ENCODE results near the gene SENP1. TPM values are rescaled to one million over a fixed set of nuclear protein-coding genes. Genes with fewer than 3 reads are reported as not detected.

Gene SENP1
- total RNA-seq, 1 donor from 2014 or later: 31.2 TPM

DNA sequence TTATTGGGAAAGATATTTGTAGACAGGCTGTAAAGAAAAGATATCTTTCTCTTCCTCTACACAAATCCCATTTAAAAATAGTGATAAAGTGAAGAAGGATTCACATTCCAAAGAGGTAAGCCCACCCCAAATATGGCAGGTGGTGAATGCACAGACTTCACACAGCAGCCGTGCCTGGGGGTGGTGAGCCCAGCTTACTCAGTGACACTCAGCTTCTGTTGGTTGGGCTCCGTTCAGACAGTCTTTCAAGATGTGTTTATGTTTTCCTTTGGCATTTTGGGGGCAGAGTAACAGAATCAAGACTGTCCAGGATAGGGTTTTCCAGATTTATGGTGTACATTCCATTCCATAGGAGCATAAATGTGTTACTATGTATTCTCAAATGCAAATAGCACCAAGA, 97.5 kb downstream of the SENP1 start:
- DNase-seq (ENCODE audit: low spot score): no peak
- no peaks in the 10 kb centered on the region for H3K36me3 Mint-ChIP-seq (ENCODE audit: low read depth, unreplicated experiment)
- H3K9me3 Mint-ChIP-seq (ENCODE audit: unreplicated experiment): no peaks in the 10 kb centered on the region
- TF ChIP-seq, protein P1, sequence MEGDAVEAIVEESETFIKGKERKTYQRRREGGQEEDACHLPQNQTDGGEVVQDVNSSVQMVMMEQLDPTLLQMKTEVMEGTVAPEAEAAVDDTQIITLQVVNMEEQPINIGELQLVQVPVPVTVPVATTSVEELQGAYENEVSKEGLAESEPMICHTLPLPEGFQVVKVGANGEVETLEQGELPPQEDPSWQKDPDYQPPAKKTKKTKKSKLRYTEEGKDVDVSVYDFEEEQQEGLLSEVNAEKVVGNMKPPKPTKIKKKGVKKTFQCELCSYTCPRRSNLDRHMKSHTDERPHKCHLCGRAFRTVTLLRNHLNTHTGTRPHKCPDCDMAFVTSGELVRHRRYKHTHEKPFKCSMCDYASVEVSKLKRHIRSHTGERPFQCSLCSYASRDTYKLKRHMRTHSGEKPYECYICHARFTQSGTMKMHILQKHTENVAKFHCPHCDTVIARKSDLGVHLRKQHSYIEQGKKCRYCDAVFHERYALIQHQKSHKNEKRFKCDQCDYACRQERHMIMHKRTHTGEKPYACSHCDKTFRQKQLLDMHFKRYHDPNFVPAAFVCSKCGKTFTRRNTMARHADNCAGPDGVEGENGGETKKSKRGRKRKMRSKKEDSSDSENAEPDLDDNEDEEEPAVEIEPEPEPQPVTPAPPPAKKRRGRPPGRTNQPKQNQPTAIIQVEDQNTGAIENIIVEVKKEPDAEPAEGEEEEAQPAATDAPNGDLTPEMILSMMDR (IDR thresholded peaks at IDR 0.05; ENCODE audit: unreplicated experiment): no peak
- peaks cover 7% of the 10 kb centered on the region for H3K4me1 Mint-ChIP-seq (ENCODE audit: unreplicated experiment)
- H3K27me3 Mint-ChIP-seq (ENCODE audit: unreplicated experiment): peaks cover 33% of the 10 kb centered on the region
- H3K27ac Mint-ChIP-seq (ENCODE audit: unreplicated experiment): no peak overlapping the region
- H3K4me3 Mint-ChIP-seq (ENCODE audit: unreplicated experiment): no peak overlapping the region

GRCh38 chr12:48007206-48007605, 98.7 kb downstream of the SENP1 start:
- no peak for DNase-seq (ENCODE audit: low spot score)
- Mint-ChIP-seq H3K4me3 (ENCODE audit: unreplicated experiment) (no peak overlapping the region), H3K27me3 (ENCODE audit: unreplicated experiment) (peaks cover 39% of the 10 kb centered on the region), H3K27ac (ENCODE audit: unreplicated experiment) (no peak overlapping the region), H3K4me1 (ENCODE audit: unreplicated experiment) (peaks cover 15% of the 10 kb centered on the region), H3K36me3 (ENCODE audit: low read depth, unreplicated experiment) (no peaks in the 10 kb centered on the region), H3K9me3 (ENCODE audit: unreplicated experiment) (no peaks in the 10 kb centered on the region)
- TF ChIP-seq, protein P1 (IDR thresholded peaks at IDR 0.05; ENCODE audit: unreplicated experiment): no peak

GRCh38 chr12:48005750-48006021, 100.2 kb downstream of the SENP1 start:
- Mint-ChIP-seq H3K36me3 (ENCODE audit: low read depth, unreplicated experiment) (no peaks in the 10 kb centered on the region), H3K4me1 (ENCODE audit: unreplicated experiment) (peaks cover 23% of the 10 kb centered on the region), H3K4me3 (ENCODE audit: unreplicated experiment) (peak overlapping the region; percentile 74), H3K27ac (ENCODE audit: unreplicated experiment) (no peak overlapping the region), H3K9me3 (ENCODE audit: unreplicated experiment) (no peaks in the 10 kb centered on the region), H3K27me3 (ENCODE audit: unreplicated experiment) (peaks cover 44% of the 10 kb centered on the region)
- TF ChIP-seq, protein P1 (IDR thresholded peaks at IDR 0.05; ENCODE audit: unreplicated experiment): no peak
- no peak for DNase-seq (ENCODE audit: low spot score)

DNA sequence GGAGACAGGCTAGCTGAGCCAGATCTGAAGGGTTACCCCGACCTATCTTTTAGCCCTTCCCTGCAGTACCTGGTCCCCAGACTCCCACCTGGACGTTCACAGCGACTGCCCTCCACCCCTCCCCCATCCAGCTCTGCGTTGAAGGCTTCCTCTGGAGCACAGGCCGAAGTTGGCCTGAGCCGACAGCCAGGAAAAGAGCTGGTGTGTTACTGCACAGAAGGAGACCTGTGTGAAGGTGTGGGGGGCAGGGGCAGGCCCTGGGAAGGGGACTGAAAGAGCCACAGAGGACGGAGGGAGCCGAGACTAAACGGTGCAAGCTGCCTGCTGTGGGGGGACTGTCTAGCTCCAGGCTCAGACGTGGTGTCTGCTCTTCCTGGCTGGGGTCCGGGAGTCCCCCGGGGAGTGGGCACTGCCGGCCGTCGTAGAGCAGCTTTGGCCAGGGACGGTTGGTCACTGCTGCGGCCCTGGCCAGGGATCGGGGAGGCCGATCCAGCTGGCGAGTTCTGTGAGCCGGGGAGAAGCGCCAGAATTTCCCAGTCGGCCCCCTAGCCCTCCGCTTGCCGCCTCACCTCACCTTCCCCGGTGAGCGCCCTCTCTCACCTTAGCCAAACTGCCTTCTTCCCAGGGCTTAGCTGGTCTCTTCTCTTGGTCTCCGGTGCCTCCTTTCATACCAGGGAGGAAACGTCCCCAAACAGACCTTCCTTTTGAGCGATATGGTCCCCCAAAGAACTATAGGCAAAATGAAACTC, 100.7 kb downstream of the SENP1 start:
- peaks cover 45% of the 10 kb centered on the region for H3K27me3 Mint-ChIP-seq (ENCODE audit: unreplicated experiment)
- no peak overlapping the region for H3K27ac Mint-ChIP-seq (ENCODE audit: unreplicated experiment)
- peaks cover 23% of the 10 kb centered on the region for H3K4me1 Mint-ChIP-seq (ENCODE audit: unreplicated experiment)
- H3K9me3 Mint-ChIP-seq (ENCODE audit: unreplicated experiment): no peaks in the 10 kb centered on the region
- peak overlapping the region; percentile 74 for H3K4me3 Mint-ChIP-seq (ENCODE audit: unreplicated experiment)
- H3K36me3 Mint-ChIP-seq (ENCODE audit: low read depth, unreplicated experiment): no peaks in the 10 kb centered on the region
- DNase-seq (ENCODE audit: low spot score): no peak
- TF ChIP-seq, protein P1 (IDR thresholded peaks at IDR 0.05; ENCODE audit: unreplicated experiment): no peak

DNA sequence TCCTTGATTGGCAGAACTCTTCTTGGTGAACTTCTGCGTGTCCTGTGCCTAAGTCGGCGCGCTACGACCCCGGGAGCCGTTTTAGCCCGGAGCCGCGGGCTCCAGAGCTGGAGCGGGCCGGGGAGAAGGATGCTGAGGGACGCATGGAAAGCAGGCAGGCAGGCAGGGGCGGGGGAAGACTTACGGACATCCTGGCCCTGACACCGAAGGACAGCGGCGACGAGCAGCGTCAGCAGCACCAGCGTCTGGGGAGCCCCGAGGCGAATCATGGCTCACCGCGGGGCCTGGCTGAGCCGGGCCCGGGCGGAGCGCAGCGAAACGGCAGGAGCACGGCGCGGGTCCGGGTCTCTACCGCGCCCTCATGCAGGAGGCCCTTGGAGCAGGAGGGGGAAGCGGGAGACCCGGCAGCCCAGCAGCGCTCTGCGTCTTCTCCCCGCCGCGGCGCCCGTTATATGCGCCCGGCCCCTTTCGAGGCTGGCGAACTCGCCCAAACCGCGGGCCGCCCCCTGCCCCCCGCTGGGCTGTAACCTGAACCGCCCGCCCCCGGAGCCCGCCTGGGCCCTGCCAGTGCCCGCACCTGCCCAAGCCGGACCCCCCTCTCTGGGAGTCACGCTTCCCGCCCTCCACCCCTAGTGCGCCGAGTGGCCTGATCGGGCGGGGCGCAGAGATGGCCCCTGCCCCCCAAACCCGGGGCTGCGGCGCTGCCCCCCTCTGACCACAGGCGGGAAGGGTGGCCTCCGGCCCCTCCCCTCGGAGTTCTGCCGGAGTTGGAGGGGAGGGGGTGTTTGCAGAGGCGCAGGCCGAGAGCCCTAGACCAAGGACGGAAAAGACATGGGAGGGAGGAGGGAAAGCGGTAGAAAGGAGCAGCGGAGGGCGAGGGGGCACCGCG, 101.6 kb downstream of the SENP1 start, which contains the start of gene COL2A1:
COL2A1 (minus strand) TSS at position 424 of the 889 bp plus-strand sequence; CDS start at position 269, 155 bp downstream.
- H3K4me3 Mint-ChIP-seq (ENCODE audit: unreplicated experiment): no peak within 1 kb of the TSS
- H3K27me3 Mint-ChIP-seq (ENCODE audit: unreplicated experiment): peaks cover 51% of the 10 kb centered on the region
- H3K27ac Mint-ChIP-seq (ENCODE audit: unreplicated experiment): no peak within 1 kb of the TSS
- H3K4me1 Mint-ChIP-seq (ENCODE audit: unreplicated experiment): peaks cover 23% of the 10 kb centered on the region
- H3K9me3 Mint-ChIP-seq (ENCODE audit: unreplicated experiment): no peaks in the 10 kb centered on the region
- no peaks in the 10 kb centered on the region for H3K36me3 Mint-ChIP-seq (ENCODE audit: low read depth, unreplicated experiment)
- DNase-seq (ENCODE audit: low spot score): peak; percentile 39
- TF ChIP-seq, protein P1 (IDR thresholded peaks at IDR 0.05; ENCODE audit: unreplicated experiment): no peak

Measured in endothelial cell (in vitro differentiated cells).